Endothelial cell of umbilical vein (primary cell): ENCODE data around the gene CCBE1. TPM values are rescaled to one million over a fixed set of nuclear protein-coding genes. Genes with fewer than 3 reads are reported as not detected.

ENCODE experiments used
- BruUV-seq: library from RNA; stranded (reverse); fragments of 400-500 nt; replicated peaks from 2 replicates; lab custom pipeline; 2021; lab: Mats Ljungman, UMichigan
- CTCF ChIA-PET: fragments of 300-600, 350-600 bp; sonication (Branson Sonifier 250); formaldehyde crosslinking; loops from one replicate; lab custom pipeline; 2021; ENCODE audit warnings: antibody characterized with exemption, inconsistent platforms; lab: Charles Lee
- POLR2A ChIA-PET: fragments of 300-600, 350-600 bp; sonication (Branson Sonifier 250); formaldehyde crosslinking; loops from one replicate; lab custom pipeline; 2021; ENCODE audit warnings: antibody characterized with exemption, inconsistent platforms; lab: Charles Lee
- DNase-seq: peaks from one replicate; pipeline ENCODE4 v3.0.0-alpha.2; 2011; ENCODE audit warnings: low read depth, low spot score
- FAIRE-seq: peaks from 2 replicates; lab custom pipeline; 2011; peaks lifted over from hg19 to GRCh38; lab: Jason Lieb, UNC
- H2AFZ ChIP-seq: 2 replicates; pipeline ENCODE4 v1.6.0; 2012; ENCODE audit warnings: low read depth, low read length, control low read depth, inconsistent platforms
- H3K27ac ChIP-seq: 2 replicates; pipeline ENCODE4 v1.5.1; 2011; ENCODE audit warnings: low read depth, mild to moderate bottlenecking, control low read depth, low read length, moderate library complexity; ENCODE audit not compliant: insufficient read depth
- H3K27me3 ChIP-seq, 2 experiments: 2 replicates each; pipeline versions ENCODE4 v1.6.0 to v1.6.1; 2011; ENCODE audit warnings: low read length in 2 of 2, mixed read lengths in 1 of 2; ENCODE audit not compliant: control insufficient read depth in 2 of 2, insufficient read depth in 2 of 2
- H3K36me3 ChIP-seq, 2 experiments: 2 replicates in 1 of 2; 3 replicates in 1 of 2; pipeline ENCODE4 v1.5.1; 2011; ENCODE audit warnings: low read length in 2 of 2, mild to moderate bottlenecking in 1 of 2, moderate library complexity in 1 of 2; ENCODE audit not compliant: control insufficient read depth in 2 of 2, insufficient read depth in 2 of 2; ENCODE audit errors: extremely low read depth in 1 of 2
- H3K4me1 ChIP-seq: 3 replicates; pipeline ENCODE4 v1.5.1; 2011; ENCODE audit warnings: mild to moderate bottlenecking, low read length; ENCODE audit not compliant: control insufficient read depth, insufficient read depth; ENCODE audit errors: extremely low read depth
- H3K4me2 ChIP-seq: 2 replicates; pipeline ENCODE4 v1.6.1; 2011; ENCODE audit warnings: low read length, control low read depth, mixed read lengths; ENCODE audit not compliant: insufficient read depth
- H3K4me3 ChIP-seq, 3 experiments: fragments of 200-600 bp in 1 of 3; sonication (generic), shearing (Covaris generic) in 1 of 3; replicated peaks in 1 of 3; 2 replicates each; pipeline ENCODE4 v1.5.1; 2011 to 2016; ENCODE audit warnings: control low read depth in 3 of 3, low read length in 3 of 3, mild to moderate bottlenecking in 2 of 3, inconsistent platforms in 1 of 3, low read depth in 1 of 3, moderate library complexity in 1 of 3; ENCODE audit not compliant: insufficient read depth in 1 of 3
- H3K79me2 ChIP-seq: 2 replicates; pipeline ENCODE4 v1.6.0; 2012; ENCODE audit warnings: low read length, inconsistent platforms; ENCODE audit not compliant: control insufficient read depth, insufficient read depth
- H3K9ac ChIP-seq: replicated peaks from 2 replicates; pipeline ENCODE3; 2011; ENCODE audit warnings: low read length, control low read depth; ENCODE audit not compliant: insufficient read depth; ENCODE audit errors: extremely low read depth
- H3K9me1 ChIP-seq: replicated peaks from 3 replicates; pipeline ENCODE4 v1.6.0; 2011; ENCODE audit warnings: mild to moderate bottlenecking, low read length; ENCODE audit not compliant: control insufficient read depth, insufficient read depth; ENCODE audit errors: extremely low read depth
- H3K9me3 ChIP-seq: replicated peaks from 2 replicates; pipeline ENCODE4 v1.5.1; 2012; ENCODE audit warnings: low read length, inconsistent platforms; ENCODE audit not compliant: control insufficient read depth, insufficient read depth
- H4K20me1 ChIP-seq: replicated peaks from 2 replicates; pipeline ENCODE3; 2011; ENCODE audit warnings: mild to moderate bottlenecking, low read length; ENCODE audit not compliant: control insufficient read depth, insufficient read depth; ENCODE audit errors: extremely low read depth
- EZH2 ChIP-seq: IDR thresholded peaks from 2 replicates; pipeline ENCODE4 v1.6.1; 2012; ENCODE audit warnings: borderline replicate concordance, low read depth, mild to moderate bottlenecking, moderate library complexity, low read length, inconsistent platforms; ENCODE audit not compliant: severe bottlenecking
- FOS ChIP-seq: IDR thresholded peaks from 2 replicates; pipeline ENCODE4 v1.6.1; 2011; ENCODE audit warnings: mild to moderate bottlenecking, low read length, moderate library complexity, borderline replicate concordance; ENCODE audit not compliant: insufficient read depth
- GATA2 ChIP-seq: IDR thresholded peaks from 2 replicates; pipeline ENCODE4 v1.7.0; 2011; ENCODE audit warnings: low read depth, mild to moderate bottlenecking, moderate library complexity, mixed read lengths, low read length; ENCODE audit not compliant: insufficient read length, insufficient read depth
- JUN ChIP-seq: IDR thresholded peaks from 2 replicates; pipeline ENCODE4 v1.6.1; 2011; ENCODE audit warnings: borderline replicate concordance, low read depth; ENCODE audit not compliant: insufficient read length, insufficient read depth
- MYC ChIP-seq: IDR thresholded peaks from one replicate; pipeline ENCODE4 v1.6.1; 2011; ENCODE audit warnings: mild to moderate bottlenecking, low read depth, low read length
- POLR2A ChIP-seq: IDR thresholded peaks from 2 replicates; pipeline ENCODE4 v1.6.1; 2012; ENCODE audit warnings: low read depth, mild to moderate bottlenecking, control low read depth, low read length
- POLR2AphosphoS5 ChIP-seq: IDR thresholded peaks from 2 replicates; pipeline ENCODE4 v1.6.1; 2012; ENCODE audit warnings: low read depth, mild to moderate bottlenecking, control low read depth, low read length, moderate library complexity; ENCODE audit not compliant: insufficient read depth
- dilution Hi-C: fragments of 300-500 bp; cut with MboI; formaldehyde crosslinking; loops from one replicate; pipeline ENCODE4 v1.15.0; 2019; ENCODE audit warnings: low sequenced_read_pairs; ENCODE audit not compliant: extremely low pct_ligation_motif_present
- intact Hi-C: fragments of 100-400 bp; cut with micrococcal nuclease; formaldehyde crosslinking; loops from one replicate; pipeline ENCODE4 v1.10.0; 2022
- polyA plus RNA-seq, 4 experiments: library from polyadenylated mRNA; depleted of rRNA in 3 of 4; stranded (reverse) in 3 of 4; unstranded in 1 of 4; fragments of >200 nt; gene quantifications; 2 replicates each; pipeline versions ENCODE4 v1.2.1 to v1.2.3, GENCODE V29; 2011 to 2012; ENCODE audit warnings: missing spikeins in 1 of 4
- total RNA-seq: library from RNA; stranded (reverse); gene quantifications from 2 replicates; pipeline ENCODE4 v1.2.3, GENCODE V29; 2021
- TF ChIP-seq, protein P1 (sequence below), 2 donors: IDR thresholded peaks; 1 replicate in 1 of 2; 2 replicates in 1 of 2; pipeline ENCODE4 v1.5.1; 2011; ENCODE audit warnings: low read length in 2 of 2, mild to moderate bottlenecking in 2 of 2, moderate library complexity in 2 of 2, control low read depth in 1 of 2, inconsistent platforms in 1 of 2, low read depth in 1 of 2; ENCODE audit not compliant: insufficient read depth in 1 of 2; ENCODE audit errors: extremely low read depth in 1 of 2
- TF ChIP-seq, protein P2 (sequence below): IDR thresholded peaks from 2 replicates; pipeline ENCODE4 v1.6.1; 2011; ENCODE audit not compliant: insufficient read depth, insufficient read length

The CCBE1 gene
- total and polyA plus RNA-seq, 2 donors (not counting 3 experiments of a cell fraction or from before 2014, with no cell fraction given): 0.04 TPM; not detected in 1

DNA sequence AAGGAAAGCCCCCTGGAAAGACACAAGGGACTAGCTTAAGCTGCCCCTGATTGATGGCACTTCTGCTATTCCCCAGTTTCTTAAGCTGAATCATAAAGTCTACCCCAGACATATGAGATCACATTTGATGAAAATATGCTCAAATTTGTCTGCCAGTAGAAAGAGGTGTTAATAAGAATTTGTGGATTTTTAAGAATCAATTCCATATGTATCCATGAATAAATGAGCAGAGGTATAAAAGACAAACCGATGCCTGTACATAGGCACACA is 119.9 kb downstream of the CCBE1 start:
- no peak for DNase-seq
- no peak overlapping the region for H3K9ac ChIP-seq
- no TSS peak for BruUV-seq
- no peak overlapping the region for H3K27ac ChIP-seq
- no peaks in the 10 kb centered on the region for H3K9me3 ChIP-seq
- no peak overlapping the region for H3K4me3 ChIP-seq
- H3K4me1 ChIP-seq: no peaks in the 10 kb centered on the region
- no peaks in the 10 kb centered on the region for H3K79me2 ChIP-seq
- H3K9me1 ChIP-seq: no peaks in the 10 kb centered on the region
- no peaks in the 10 kb centered on the region for H3K27me3 ChIP-seq
- CTCF ChIA-PET: interaction anchor here (1.2 to 1.3 kb wide), 2 partner anchors 8 to 54 kb away, joined by 3 read pairs; no protein-coding TSS in a partner anchor
- dilution Hi-C loops: no loop called here
- no peak for TF ChIP-seq FOS
- TF ChIP-seq, protein P1, sequence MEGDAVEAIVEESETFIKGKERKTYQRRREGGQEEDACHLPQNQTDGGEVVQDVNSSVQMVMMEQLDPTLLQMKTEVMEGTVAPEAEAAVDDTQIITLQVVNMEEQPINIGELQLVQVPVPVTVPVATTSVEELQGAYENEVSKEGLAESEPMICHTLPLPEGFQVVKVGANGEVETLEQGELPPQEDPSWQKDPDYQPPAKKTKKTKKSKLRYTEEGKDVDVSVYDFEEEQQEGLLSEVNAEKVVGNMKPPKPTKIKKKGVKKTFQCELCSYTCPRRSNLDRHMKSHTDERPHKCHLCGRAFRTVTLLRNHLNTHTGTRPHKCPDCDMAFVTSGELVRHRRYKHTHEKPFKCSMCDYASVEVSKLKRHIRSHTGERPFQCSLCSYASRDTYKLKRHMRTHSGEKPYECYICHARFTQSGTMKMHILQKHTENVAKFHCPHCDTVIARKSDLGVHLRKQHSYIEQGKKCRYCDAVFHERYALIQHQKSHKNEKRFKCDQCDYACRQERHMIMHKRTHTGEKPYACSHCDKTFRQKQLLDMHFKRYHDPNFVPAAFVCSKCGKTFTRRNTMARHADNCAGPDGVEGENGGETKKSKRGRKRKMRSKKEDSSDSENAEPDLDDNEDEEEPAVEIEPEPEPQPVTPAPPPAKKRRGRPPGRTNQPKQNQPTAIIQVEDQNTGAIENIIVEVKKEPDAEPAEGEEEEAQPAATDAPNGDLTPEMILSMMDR (IDR thresholded peaks at IDR 0.05; ENCODE audit: extremely low read depth in 1 of 2, insufficient read depth in 1 of 2, low read depth in 1 of 2, low read length in 2 of 2): no peak
- TF ChIP-seq EZH2: no peak
- no peak for TF ChIP-seq GATA2
- TF ChIP-seq MYC: no peak
- TF ChIP-seq JUN: no peak
- no peak for TF ChIP-seq POLR2AphosphoS5
- TF ChIP-seq, protein P2, sequence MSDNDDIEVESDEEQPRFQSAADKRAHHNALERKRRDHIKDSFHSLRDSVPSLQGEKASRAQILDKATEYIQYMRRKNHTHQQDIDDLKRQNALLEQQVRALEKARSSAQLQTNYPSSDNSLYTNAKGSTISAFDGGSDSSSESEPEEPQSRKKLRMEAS: no peak
- no peak for TF ChIP-seq POLR2A
- POLR2A ChIA-PET: no interaction called here
- no peak overlapping the region for H2AFZ ChIP-seq
- FAIRE-seq: no peak
- H4K20me1 ChIP-seq: no peaks in the 10 kb centered on the region
- H3K36me3 ChIP-seq: no peaks in the 10 kb centered on the region
- no peak overlapping the region for H3K4me2 ChIP-seq
- intact Hi-C loops: no loop called here
